ENCODE results near the gene GABRG3.

DNA sequence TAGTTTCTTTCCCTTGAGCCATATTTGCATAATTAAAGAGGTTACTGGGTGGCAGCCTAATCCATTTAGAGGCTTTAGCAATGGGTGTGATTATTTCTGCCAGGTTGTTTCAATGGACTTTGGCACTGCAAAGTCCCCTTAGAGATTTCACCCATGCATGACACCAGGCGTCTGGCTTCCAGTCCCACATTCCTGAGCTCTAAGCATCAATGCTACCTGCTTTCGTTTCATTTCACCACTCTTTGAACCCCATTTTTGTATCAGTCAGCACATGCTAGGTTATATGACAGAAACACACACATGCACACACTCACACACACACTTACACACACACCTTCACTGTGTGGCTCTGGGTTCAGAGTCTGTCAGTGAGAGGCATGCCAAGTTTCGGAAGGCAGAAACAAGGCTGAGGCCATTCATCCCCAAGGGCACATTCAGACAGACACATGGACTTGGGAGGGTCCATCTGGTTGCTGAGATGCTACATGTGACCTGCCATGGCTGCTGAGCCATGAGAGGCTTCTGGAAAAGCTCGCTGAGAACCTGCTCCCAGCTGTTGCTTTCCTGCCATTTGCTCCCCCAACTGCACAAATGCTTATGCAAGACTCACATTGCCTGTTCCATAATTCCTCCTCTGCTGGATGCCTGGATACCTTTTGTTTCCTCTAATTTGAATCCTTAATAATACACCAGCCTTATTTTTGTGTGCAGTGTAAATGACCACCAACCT lies 354.1 kb downstream of the GABRG3 start:
- TF ChIP-seq YY1 (IDR thresholded peaks at IDR 0.05; ENCODE audit: insufficient read depth, insufficient read length) = no peak
- no peak for TF ChIP-seq SUZ12 (IDR thresholded peaks at IDR 0.05; ENCODE audit: extremely low read depth, insufficient read depth, insufficient read length)
- TF ChIP-seq ZNF274 (IDR thresholded peaks at IDR 0.05; ENCODE audit: low read depth, low read length) = no peak
